Measurements from ENCODE around the gene FUT8.
"Not testable (repeated sequence)": the region's sequence is repeated elsewhere in the genome, so short reads cannot be mapped to it uniquely, and the experiment has no call there.

Gene FUT8

DNA sequence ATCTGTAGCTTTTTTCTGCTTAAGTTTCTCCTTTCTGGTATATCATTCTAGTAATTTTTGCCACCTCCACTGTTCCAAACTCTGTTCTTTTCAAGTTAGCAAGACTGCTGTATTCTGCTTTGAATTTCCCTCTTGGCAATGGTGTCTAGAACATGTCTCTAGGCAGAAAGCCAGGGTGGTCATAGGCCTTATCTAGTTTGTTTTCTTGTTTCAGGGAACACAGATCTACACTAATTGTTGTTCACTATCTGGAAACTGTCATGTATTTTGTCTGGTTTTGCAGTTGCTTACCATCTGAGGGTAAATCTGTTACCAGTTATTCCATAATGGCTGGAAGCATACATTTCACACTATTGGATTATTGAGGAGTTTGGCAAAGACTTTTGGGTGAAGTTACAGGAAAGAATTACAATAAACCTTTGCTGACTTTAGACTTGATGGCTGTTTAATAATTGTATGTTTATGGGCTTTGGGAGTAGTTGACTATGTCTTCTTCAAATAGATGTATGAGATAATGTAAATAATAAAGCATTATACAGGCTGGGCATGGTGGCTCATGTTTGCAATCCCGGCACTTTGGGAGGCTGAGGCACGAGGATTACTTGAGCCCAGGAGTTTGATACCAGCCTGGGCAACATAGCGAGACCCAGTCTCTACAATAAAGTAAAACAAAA lies 41.4 kb downstream of the FUT8 start:
- no peak for DNase-seq (ENCODE audit: low read depth in 2 of 2)

DNA sequence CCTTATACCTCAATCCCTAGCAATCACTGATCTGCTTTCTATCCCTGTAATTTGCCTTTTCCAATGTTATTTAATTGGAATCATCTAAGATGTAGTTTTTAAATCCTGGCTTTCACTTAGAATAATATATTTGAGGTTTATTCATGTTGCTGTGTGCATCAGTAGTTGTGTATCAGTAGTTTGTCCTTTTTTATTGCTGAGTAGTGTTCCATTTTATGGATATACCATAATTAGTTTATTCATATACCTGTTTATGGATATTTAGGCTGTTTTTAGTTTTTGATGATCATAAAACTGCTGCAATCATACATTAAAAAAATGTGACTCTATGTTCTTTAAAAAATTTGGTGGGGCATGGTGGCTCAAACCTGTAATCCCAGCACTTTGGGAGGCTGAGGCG lies 43.7 kb downstream of the FUT8 start:
- DNase-seq (ENCODE audit: low read depth in 2 of 2), result no peak

DNA sequence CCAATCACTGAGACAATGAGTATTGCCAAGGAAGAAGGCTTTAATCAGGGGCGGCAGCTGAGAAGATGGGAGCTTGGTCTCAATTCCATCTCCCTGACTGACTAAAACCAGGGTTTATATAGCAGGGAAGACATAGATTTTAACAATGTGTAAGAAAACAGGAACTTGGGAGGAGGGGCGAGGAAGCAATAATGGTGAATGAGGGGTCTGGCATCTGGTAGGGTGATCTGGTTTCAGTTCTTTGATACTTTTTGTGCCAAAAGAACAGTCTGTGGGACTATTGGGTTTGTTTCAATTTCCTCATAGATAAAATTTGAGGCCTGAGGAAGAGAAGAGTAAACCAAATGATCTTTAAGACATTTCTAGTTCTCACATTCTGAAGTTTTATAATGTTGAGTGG lies 49.2 kb downstream of the FUT8 start:
- no peak for DNase-seq (ENCODE audit: low read depth in 2 of 2)

DNA sequence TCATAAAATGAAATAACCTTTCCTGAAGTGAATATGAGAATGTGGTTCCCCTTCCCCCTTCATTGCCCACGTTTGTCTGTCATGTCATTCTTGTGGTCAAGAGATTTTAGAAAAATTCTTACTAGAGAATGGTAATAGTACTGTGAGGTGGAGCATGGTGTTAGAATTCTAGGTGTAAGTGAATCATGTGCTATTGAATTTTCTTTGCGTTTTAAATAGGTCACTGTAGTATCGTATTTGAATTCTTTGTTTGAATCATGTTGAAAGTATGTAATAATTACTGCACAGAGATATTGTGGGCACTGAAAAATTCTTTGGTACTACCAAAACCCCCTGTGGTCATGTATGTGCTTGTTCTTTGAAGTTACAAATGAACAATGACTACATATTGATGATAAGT lies 49.9 kb downstream of the FUT8 start:
- DNase-seq (ENCODE audit: low read depth in 2 of 2), result no peak

DNA sequence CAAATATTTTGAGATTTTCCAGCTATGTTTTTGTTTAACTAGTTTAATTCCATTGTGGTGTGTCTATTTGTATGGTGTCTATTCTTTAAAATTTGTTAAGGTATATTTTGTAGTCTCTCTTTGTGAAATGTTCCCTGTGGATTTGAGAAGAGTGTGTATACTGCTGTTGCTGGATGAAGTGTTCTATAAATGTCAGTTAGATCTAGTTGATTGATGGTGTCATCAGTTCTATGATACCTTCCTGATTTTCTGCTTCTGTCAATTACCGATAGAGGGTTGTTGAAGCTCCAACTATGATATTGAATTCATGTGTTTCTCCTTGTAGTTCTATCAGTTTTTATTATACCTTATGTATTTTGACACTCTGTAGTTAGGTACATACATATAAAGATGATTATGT lies 53.1 kb downstream of the FUT8 start:
- no peak for DNase-seq (ENCODE audit: low read depth in 2 of 2)

DNA sequence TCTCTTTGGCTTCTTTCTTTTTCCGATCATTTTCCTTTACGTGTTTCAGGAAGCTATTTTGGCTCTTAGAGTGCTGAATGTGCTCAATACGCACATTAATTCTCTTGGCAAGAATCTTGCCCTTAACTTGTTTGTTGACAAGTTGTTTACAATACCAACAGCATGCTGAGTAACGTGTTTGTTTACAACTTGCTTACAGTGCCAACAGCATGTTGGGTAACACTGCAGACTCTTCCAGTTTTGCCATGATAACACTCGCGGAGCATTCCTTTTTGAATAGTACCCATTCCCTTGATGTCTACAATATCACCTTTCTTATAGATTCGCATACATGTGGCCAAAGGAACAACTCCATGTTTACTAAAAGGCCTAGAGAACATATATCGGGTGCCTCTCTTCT lies 55.4 kb downstream of the FUT8 start:
- not testable (repeated sequence) for DNase-seq (ENCODE audit: low read depth in 2 of 2)

DNA sequence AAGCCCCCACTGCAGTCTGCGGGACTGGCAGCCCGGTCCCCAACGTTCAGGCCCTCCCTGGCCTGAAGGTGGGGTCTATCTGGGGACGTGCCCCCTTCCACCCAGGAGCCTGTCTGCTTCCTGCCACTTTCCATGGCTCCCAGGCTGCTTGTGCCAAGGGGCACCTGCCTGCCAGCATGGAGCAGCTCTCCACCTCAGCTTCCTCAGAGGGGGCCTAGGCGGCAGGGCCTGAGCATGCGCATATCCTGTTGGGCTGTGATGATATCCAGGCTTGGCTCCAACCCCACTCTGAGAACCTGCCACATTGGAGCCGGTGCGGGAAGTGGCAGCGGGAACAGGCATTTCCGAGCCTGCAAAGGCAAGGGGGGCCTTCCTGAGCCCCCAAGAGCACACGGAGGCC lies 57.4 kb downstream of the FUT8 start:
- DNase-seq (ENCODE audit: low read depth in 2 of 2), result no peak

DNA sequence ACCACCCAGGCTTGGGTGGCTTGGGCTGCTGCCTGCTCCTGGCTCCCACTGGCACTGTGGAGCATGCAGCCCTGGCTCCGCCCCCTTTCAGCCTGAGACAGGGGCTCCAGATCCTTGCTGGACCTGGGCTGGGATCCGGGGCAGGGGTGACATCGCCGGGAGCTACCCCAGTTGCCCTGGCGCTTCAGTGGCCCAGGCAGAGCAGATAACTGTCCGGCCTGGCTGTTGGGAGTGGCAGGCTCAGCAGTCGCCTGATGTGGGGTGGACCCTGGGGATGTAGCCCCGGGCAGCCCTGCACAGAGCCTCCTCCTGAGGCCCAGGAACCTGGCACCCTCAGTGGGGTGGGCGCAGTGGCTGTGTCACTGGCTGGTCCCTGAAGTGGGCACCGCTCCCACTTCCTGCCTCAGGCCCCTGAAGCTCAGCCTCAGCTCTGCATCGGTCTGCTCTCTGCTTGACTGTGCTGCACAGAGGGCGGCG lies 57.9 kb downstream of the FUT8 start:
- no peak for DNase-seq (ENCODE audit: low read depth in 2 of 2)

DNA sequence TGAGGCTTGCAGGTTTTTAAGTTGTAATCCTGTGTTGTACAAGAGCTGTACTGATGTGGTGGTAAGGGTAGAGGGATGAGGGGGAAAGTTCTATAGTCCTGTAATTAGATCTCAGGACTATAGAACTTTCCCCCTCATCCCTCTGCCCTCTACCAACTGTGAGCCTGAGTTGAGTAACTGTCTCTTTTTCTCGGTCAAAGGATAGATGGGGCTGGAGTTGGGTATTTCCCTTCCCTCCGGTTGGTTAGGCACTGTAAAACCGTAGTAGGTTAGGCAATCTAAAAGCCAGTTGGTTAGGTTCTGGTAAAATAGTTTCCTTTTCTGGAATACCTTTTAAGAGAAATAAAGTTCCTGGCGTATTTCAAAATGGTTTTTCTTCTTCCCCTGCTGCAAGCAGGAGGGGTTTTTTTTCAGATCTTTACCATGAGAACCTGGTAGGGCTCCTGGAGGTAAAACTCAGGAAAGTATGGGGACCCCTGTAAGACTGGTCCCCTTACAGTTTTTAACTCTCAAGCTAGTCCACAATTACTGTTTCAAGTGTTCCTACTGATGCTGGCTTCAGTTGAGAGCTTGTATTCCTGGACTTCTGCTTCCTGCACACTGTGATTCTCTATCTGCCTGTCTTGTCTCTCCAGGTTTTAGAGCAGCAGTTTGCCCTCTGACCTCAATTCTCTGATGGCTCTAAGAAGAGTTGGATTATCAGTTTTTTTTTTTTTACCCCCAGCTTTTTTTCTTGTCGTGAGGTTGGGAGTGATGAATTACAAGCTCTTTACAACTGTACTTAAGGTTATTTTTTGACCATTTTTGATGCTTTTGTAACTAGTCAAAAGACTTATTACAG lies 58.7 kb downstream of the FUT8 start:
- no peak for DNase-seq (ENCODE audit: low read depth in 2 of 2)

DNA sequence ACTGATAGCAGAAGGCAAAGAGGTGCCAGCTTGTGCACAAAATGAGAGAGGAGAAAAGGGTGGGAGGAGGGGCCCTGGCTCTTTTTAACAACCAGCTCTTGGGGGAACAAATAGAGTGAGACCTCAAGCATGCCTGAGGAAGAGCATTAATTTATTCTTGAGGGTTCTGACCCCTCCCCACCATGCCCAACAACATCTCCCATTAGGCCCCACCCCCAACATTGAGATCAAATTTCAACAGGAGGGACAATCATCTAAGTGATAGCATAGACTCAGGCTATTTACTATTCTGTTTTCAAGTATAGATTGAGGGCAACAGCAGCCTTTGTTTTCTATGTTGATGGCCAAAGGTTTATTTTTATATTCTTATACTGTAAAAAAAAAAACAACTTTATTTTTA lies 59.7 kb downstream of the FUT8 start:
- no peak for DNase-seq (ENCODE audit: low read depth in 2 of 2)

DNA sequence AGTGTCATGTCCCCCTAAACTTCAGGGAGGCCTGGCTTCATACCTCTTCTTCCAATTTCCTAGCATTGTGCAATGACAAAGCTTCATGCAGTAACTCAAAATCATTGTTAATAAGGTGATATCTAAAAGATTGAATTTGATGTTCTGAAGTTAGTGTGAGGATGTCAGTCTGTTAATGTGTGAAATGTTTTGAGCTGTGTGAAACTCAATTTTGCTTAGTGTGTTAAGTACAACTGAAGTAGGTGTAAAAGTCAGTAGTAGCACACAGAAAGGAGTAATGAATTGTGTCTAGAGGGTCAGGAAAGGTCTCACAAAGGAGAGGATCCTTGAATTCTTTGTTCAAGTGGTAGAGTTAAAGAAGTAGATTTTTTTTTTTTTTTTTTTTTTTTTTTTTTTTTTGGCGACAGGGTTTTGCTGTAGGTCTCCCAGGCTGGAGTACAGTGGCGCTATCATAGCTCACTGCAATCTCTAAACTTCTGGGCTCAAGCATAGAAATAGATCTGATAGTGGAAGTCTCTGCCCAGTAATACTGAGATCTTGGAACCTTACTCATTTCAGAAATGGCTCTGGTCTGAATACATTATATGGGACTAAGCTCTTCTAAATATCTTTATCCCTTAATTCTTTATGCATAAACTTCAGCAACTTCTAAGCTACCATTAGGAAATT lies 63.9 kb downstream of the FUT8 start:
- DNase-seq (ENCODE audit: low read depth in 2 of 2), result no peak

DNA sequence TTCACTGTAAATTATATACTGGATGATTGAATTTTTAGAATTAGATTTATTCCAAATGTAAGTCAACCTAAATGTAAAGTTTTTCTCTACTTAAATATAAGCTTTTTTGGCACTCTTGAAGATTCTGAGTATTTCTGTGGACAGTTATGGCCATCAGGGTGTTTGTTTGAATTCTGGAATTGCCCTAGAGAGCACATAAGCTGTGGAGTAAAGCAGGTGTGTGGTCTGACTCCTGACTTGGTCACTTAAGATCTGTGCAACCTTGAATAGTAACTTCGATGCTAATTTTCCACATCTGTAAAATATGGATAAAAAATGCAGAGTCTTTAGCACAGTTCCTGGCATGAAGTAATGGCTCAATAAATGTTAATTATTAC lies 64.4 kb downstream of the FUT8 start:
- no peak for DNase-seq (ENCODE audit: low read depth in 2 of 2)

DNA sequence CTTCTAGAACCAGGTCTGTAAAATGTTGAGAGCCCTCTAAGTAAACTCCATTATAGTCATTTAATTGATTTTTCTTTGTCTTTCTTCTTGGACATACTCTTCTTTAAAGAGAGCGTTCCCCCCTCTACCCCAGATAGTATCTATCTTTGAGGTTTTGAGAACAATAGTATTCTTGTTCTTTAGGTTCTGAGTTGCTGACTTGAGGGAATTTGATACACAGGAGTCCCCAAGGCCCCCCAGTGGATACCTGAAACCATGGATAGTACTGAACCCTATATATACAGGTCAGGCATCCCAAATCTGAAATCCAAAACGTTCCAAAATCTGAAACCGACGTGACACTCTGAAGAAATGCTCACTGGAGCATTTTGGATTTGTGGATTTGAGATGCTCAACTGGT lies 65.5 kb downstream of the FUT8 start:
- no peak for DNase-seq (ENCODE audit: low read depth in 2 of 2)

DNA sequence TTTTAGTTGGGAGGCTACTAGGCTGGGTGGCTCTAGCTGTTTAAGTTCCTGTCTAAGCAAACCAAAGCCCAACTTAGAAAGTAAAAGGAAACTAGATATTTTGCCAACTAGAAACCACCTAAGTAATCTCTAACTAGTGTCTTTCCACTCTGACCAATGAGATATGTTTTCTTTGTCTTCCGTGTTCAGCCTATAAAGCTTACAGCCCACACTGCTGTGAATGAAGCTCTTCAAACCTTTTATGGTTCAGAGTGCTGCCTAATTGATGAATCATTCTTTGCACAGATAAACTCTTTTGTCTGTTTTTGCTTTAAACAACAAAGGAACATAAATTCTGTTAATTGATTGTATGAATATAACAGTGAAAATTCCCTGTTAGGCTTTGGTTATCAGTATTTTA lies 66.1 kb downstream of the FUT8 start:
- no peak for DNase-seq (ENCODE audit: low read depth in 2 of 2)

DNA sequence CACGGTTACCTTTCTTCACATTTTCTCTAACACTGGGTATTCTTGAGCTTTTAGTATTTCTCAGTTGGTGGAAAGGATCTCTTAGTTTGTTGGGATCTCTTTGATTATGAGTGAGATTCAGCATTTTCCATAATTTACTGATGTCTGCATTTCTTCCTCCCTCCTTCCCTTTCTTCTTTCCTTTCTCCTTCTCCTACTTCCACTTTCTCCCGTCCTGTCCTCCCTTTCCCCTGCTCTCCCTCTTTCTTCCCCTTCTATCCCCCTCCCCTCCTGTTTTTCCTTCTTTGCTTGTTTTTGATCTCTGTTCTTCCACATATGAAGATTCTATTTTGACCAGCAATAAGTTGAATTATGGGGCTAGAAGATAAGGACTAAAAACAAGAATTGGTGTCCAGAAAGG lies 66.9 kb downstream of the FUT8 start:
- DNase-seq (ENCODE audit: low read depth in 2 of 2), result no peak

DNA sequence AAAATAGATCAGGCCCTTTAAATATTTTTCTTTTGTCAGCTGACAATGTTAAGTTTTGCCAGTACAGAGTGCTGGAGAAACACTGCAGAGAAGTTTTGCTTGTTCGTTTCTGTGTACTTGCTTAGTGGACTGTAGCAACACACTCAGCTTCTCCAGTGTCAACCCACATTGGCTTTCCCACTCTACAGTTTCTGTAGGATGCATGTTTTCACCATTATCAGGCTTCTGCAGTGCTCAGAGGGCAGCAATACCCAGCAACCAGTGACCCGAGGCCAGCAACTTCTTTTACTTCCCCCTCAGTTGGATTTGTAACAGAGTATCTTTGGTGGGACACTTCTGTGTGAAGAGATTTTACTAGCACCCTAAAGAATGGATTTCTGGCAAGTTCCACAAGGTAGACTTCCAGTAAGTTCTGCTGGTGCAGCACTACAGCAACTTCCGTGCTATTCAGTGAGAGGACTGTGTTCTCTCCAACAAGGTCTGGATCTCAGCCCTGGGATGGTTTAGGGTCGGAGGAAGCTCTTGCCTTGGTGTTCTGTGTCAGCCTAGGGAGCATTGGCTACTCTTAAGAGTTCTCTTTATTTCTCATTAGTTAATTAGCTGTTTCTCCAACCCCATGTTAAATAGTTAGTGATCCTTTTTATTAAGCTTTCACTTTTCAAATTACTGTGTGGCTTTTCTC lies 70.4 kb downstream of the FUT8 start:
- DNase-seq (ENCODE audit: low read depth in 2 of 2), result no peak

DNA sequence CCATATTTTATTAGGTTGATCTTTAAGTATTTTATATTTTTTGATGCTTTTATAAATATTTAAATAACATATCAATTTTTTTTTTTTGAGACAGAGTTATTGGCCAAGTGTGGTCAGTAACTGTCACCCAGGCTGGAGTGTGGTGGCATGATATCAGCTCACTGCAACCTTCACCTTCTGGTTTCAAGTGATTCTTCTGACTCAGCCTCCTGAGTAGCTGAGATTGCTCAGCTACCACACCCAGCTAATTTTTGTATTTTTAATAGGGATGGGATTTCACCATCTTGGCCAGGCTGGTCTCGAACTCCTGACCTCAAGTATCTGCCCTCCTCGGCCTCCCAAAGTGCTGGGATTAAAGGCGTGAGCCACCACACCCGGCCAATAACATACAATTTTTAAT lies 71.1 kb downstream of the FUT8 start:
- DNase-seq (ENCODE audit: low read depth in 2 of 2), result no peak

DNA sequence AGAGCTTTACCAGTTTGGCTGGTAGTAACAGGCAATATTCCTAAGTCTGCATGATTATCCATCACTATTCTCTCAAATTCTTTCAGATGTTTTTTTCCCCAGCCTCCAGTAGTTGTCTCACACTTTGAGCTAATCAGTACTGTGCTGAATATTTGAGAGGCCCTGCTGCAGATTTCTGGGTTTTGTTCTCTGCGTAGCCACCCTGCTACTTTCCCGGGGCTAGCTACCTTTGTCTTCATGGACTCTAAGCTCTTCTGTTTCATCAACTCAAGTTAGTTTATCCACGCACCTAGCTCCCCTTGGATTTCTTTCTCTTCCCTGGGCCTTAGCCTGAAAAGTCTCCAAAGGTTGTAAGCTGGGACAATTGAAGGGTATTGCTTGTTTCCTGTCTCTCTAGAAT lies 73.0 kb downstream of the FUT8 start:
- DNase-seq (ENCODE audit: low read depth in 2 of 2), result no peak

DNA sequence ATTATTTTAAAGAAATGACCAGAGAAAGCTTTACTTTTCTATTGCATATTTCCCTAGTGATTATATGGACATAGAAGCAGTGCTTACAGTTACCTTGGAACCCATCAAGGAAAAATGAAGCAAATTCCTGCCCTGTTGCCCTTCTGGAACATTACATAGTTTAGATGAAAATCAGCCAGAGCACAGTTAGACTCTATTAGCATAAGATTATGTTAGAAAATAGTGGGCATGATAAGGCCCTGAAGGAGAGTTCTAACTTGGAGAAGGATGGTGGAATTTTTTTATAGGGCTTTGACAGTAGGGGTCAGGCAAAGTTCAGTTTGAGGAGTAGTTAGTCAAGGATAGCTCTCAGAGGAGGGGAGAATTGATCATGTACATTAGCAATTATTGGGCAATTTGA lies 74.3 kb downstream of the FUT8 start:
- no peak for DNase-seq (ENCODE audit: low read depth in 2 of 2)

DNA sequence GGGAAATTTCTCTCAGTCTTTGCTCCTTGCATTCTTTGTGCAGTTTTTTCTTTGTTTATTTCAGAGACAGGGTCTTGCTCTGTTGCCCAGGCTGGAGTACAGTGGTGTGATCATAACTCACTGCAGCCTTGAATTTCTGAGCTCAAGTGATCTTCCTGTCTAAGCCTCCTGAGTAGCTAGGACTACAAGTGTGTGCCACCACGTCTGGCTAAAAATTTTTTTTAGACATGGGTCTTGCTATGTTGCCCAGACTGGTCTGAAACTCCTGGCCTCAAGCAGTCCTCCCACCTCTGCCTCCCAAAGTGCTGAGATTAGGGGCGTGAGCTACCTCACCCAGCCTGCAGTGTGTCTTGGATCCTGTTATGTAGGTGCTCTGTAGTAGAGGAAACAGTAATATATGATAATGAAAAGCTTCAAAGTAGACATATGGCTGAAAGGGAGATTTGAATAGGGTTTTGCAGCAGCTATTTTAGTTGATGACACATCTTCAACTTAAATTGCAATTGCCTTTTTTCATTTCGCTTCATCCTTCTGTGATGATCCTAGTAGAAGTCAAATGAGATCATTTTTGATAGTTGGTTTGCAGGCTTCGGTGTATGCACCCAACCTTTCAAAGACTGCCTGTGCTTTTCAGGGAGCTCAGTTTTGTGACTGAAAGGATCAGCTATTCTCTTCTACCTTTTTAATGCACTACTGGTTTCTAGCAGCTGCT lies 75.4 kb downstream of the FUT8 start:
- DNase-seq (ENCODE audit: low read depth in 2 of 2), result no peak

DNA sequence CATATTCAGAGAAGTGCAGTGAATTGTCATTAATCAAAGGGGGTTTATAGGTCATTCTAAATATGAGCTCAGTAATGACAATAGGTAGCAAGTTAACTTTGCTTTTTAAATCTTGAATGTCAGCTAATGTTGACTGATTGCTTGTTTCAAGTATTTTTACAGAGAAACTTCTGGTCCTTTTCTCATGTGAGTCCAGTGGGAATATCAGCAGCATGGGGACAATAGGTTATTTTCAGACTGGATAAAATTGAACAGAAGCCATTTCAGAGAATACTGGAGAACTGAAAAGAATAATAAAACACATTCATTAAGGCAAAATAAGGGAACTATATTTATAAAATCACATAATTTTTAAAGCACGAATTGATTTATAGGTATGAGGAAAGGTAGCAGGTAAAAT lies 78.7 kb downstream of the FUT8 start:
- no peak for DNase-seq (ENCODE audit: low read depth in 2 of 2)

DNA sequence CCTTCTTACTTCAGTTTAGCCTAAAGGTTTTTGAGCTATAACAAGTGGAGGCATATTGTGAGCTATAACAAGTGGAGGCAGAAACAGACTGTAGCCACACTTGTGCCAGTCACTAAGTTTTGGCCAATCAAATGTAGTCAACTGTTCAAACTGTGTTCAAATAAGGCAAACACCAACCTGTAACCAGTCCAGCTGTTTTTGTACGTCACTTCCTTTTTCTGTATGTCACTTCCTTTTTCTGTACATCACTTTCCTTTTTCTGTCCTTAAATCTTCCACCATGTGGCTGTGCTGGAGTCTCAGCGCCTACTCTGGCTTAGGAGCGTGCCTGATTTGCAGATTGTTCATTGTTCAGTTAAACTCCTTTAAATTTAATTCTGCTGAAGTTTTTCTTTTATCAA lies 79.7 kb downstream of the FUT8 start:
- no peak for DNase-seq (ENCODE audit: low read depth in 2 of 2)
